K562 (cell line): Measurements from ENCODE around the gene SORCS2. TPM values are rescaled to one million over a fixed set of nuclear protein-coding genes. Genes with fewer than 3 reads are reported as not detected.

Source experiments
- ATAC-seq: fragments of 200-7000 bp; cut with Tn5 transposase; 3 replicates; pipeline ENCODE4 v1.9.1; 2020; ENCODE audit warnings: moderate library complexity
- BruUV-seq: library from RNA; stranded (reverse); fragments of 400-500 nt; replicated peaks from 2 replicates; lab custom pipeline; 2021; lab: Mats Ljungman, UMichigan
- CTCF ChIA-PET: fragments of 300-600 bp; formaldehyde crosslinking; extraction: SDS; loops from one replicate; lab custom pipeline; 2021; ENCODE audit warnings: low intra/inter-chr PET ratio; lab: Yijun Ruan, JAX
- POLR2A ChIA-PET: fragments of 300-600, 350-650 bp; sonication (Branson Sonifier 250); formaldehyde crosslinking; extraction: SDS; loops from one replicate; lab custom pipeline; 2021; ENCODE audit warnings: antibody characterized with exemption, inconsistent platforms; lab: Yijun Ruan, JAX
- DNase-seq, 4 experiments: peaks; one replicate each; pipeline versions ENCODE4 v3.0.0 to v3.0.0-alpha.2; 2011 to 2018; ENCODE audit warnings: low spot score in 3 of 4, mixed read lengths in 3 of 4; ENCODE audit errors: extremely low read depth in 1 of 4
- FAIRE-seq: peaks from 2 replicates; lab custom pipeline; 2011; peaks lifted over from hg19 to GRCh38; lab: Jason Lieb, UNC
- H2AFZ ChIP-seq: 2 replicates; pipeline ENCODE4 v1.6.0; 2011; ENCODE audit warnings: low read depth, low read length, control low read depth, inconsistent platforms
- H3K27ac ChIP-seq: fragments of 200-600 bp; 3 replicates; pipeline ENCODE4 v1.8.0; 2011; ENCODE audit warnings: low read depth, mild to moderate bottlenecking, control low read depth, inconsistent platforms, low read length, moderate library complexity, mixed read lengths; ENCODE audit errors: extremely low read depth
- H3K27me3 ChIP-seq, 2 experiments: fragments of 300-600 bp in 1 of 2; 2 replicates in 1 of 2; 3 replicates in 1 of 2; pipeline versions ENCODE4 v1.6.0 to v1.8.0; 2011; ENCODE audit warnings: inconsistent platforms in 2 of 2, low read length in 2 of 2, mild to moderate bottlenecking in 1 of 2, mixed read lengths in 1 of 2, moderate library complexity in 1 of 2; ENCODE audit not compliant: control insufficient read depth in 2 of 2, insufficient read depth in 2 of 2
- H3K36me3 ChIP-seq: fragments of 300-600 bp; 3 replicates; pipeline ENCODE4 v1.8.0; 2011; ENCODE audit warnings: mild to moderate bottlenecking, low read length, inconsistent platforms; ENCODE audit not compliant: control insufficient read depth, insufficient read depth
- H3K4me1 ChIP-seq, 2 experiments: fragments of 200-600 bp in 1 of 2; replicated peaks in 1 of 2; 2 replicates in 1 of 2; 3 replicates in 1 of 2; pipeline versions ENCODE4 v1.5.1 to v1.8.0; 2011; ENCODE audit warnings: inconsistent platforms in 2 of 2, low read length in 2 of 2, mild to moderate bottlenecking in 1 of 2, mixed read lengths in 1 of 2, moderate library complexity in 1 of 2; ENCODE audit not compliant: control insufficient read depth in 2 of 2, insufficient read depth in 2 of 2
- H3K4me2 ChIP-seq: 2 replicates; pipeline ENCODE4 v1.6.1; 2011; ENCODE audit warnings: low read length, control low read depth, inconsistent platforms, mixed read lengths; ENCODE audit not compliant: insufficient read depth
- H3K4me3 ChIP-seq: fragments of 200-600 bp; sonication (generic), shearing (Covaris generic); 2 replicates; pipeline ENCODE4 v1.5.1; 2016; ENCODE audit warnings: control low read depth, inconsistent platforms
- H3K79me2 ChIP-seq: fragments of 200-600 bp; 3 replicates; pipeline ENCODE4 v1.8.0; 2011; ENCODE audit warnings: low read length, inconsistent platforms; ENCODE audit not compliant: control insufficient read depth, insufficient read depth
- H3K9ac ChIP-seq, 2 experiments: 2 replicates each; pipeline versions ENCODE4 v1.6.0 to v1.6.1; 2011; ENCODE audit warnings: low read depth in 2 of 2, low read length in 2 of 2, control low read depth in 1 of 2, inconsistent platforms in 1 of 2, mild to moderate bottlenecking in 1 of 2, mixed read lengths in 1 of 2; ENCODE audit not compliant: insufficient read depth in 1 of 2
- H3K9me1 ChIP-seq: one replicate; pipeline ENCODE4 v1.6.0; 2011; ENCODE audit warnings: inconsistent platforms, mild to moderate bottlenecking, low read length, moderate library complexity; ENCODE audit not compliant: control insufficient read depth, insufficient read depth
- H3K9me3 ChIP-seq: replicated peaks from 2 replicates; pipeline ENCODE4 v1.5.1; 2011; ENCODE audit warnings: low read depth, low read length, inconsistent platforms; ENCODE audit not compliant: control insufficient read depth, insufficient read depth
- H4K20me1 ChIP-seq: replicated peaks from 2 replicates; pipeline ENCODE4 v1.6.1; 2011; ENCODE audit warnings: low read length, inconsistent platforms, mixed read lengths; ENCODE audit not compliant: control insufficient read depth, insufficient read depth
- BMI1 ChIP-seq: fragments of 150-350 bp; IDR thresholded peaks from 2 replicates; pipeline ENCODE4 v1.6.1; 2014; ENCODE audit warnings: low read length
- ETS2 ChIP-seq: IDR thresholded peaks from 2 replicates; pipeline ENCODE4 v1.6.1; 2016; ENCODE audit warnings: borderline replicate concordance, missing genetic modification characterization, mild to moderate bottlenecking, moderate library complexity, missing compliant biosample characterization; ENCODE audit not compliant: poor library complexity, severe bottlenecking
- GATAD2A ChIP-seq: fragments of 450-650 bp; IDR thresholded peaks from 2 replicates; pipeline ENCODE4 v1.6.1; 2017
- HCFC1 ChIP-seq: IDR thresholded peaks from 2 replicates; pipeline ENCODE4 v1.6.1; 2012; ENCODE audit warnings: low read depth, low read length, improper control_type of control experiment
- PHF8 ChIP-seq: fragments of 200-600 bp; sonication (generic); IDR thresholded peaks from 2 replicates; pipeline ENCODE4 v1.6.1; 2012; ENCODE audit warnings: mixed run types, mild to moderate bottlenecking, inconsistent platforms, low read length, moderate library complexity, borderline replicate concordance
- RBBP5 ChIP-seq: fragments of 200-600 bp; sonication (generic); IDR thresholded peaks from 2 replicates; pipeline ENCODE4 v1.6.1; 2012; ENCODE audit warnings: borderline replicate concordance, mild to moderate bottlenecking, low read length, control low read depth, inconsistent platforms; ENCODE audit not compliant: insufficient read depth, poor library complexity, severe bottlenecking
- SAFB2 ChIP-seq: fragments of 200-400 bp; formaldehyde crosslinking; IDR thresholded peaks from 2 replicates; pipeline ENCODE4 v1.6.1; 2018; ENCODE audit warnings: borderline replicate concordance, low read length, low read depth, moderate library complexity; ENCODE audit not compliant: severe bottlenecking
- ZC3H11A ChIP-seq: IDR thresholded peaks from 2 replicates; pipeline ENCODE4 v1.6.1; 2012; ENCODE audit warnings: low read depth, low read length, improper control_type of control experiment
- ZKSCAN8 ChIP-seq: fragments of 200-800 bp; sonication (Bioruptor generic); IDR thresholded peaks from 2 replicates; pipeline ENCODE4 v1.6.1; 2016; ENCODE audit warnings: missing genetic modification characterization, missing compliant biosample characterization
- ZNF75A ChIP-seq: fragments of 450-650 bp; formaldehyde crosslinking; IDR thresholded peaks from 2 replicates; pipeline ENCODE4 v1.4.0; 2020; ENCODE audit warnings: mild to moderate bottlenecking
- WGBS: fragments of 100-300 bp; shearing (Covaris generic); methylation state at CpG from one replicate; pipeline ENCODE4 v1.1.6; 2016; ENCODE audit warnings: low coverage, mixed read lengths; ENCODE audit not compliant: insufficient coverage; ENCODE audit errors: missing lambda C conversion rate; 5-methylcytosine and 5-hydroxymethylcytosine counted together
- in situ Hi-C: fragments of 300-500 bp; cut with MboI; formaldehyde crosslinking; loops from 4 replicates; pipeline ENCODE4 v1.15.0; 2018; ENCODE audit warnings: inconsistent platforms, mixed read lengths
- intact Hi-C: fragments of 100-400 bp; cut with micrococcal nuclease; formaldehyde crosslinking; loops from 2 replicates; pipeline ENCODE4 v1.14.2; 2022
- polyA plus RNA-seq, 8 experiments: library from polyadenylated mRNA; depleted of rRNA in 4 of 8; stranded (reverse) in 5 of 8; unstranded in 3 of 8; fragments of >200 nt; fragmentation: Nextera tagmentation in 2 of 8; fragmentation: Illumina TruSeq in 1 of 8; extraction: Ambion mirVana in 2 of 8; extraction: Trizol in 1 of 8; gene quantifications; 2 replicates each; pipeline versions ENCODE4 v1.2.1 to v1.2.3, GENCODE V29; 2011 to 2014; ENCODE audit warnings: inconsistent platforms in 1 of 8, missing spikeins in 1 of 8
- total RNA-seq, 7 experiments: library from RNA; depleted of rRNA in 6 of 7; stranded (reverse); fragments of >200 nt in 6 of 7; fragmentation: Illumina TruSeq in 2 of 7; extraction: Trizol in 2 of 7; gene quantifications; 2 replicates each; pipeline versions ENCODE4 v1.2.1 to v1.2.3, GENCODE V29; 2011 to 2021; ENCODE audit warnings: low replicate concordance in 1 of 7
- TF ChIP-seq, protein P1 (sequence below), 3 experiments: IDR thresholded peaks in 2 of 3; conservative IDR thresholded peaks in 1 of 3; 2 replicates each; pipeline ENCODE4 v1.5.1; 2011 to 2012; ENCODE audit warnings: low read length in 3 of 3, mild to moderate bottlenecking in 3 of 3, control low read depth in 2 of 3, improper control_type of control experiment in 1 of 3, inconsistent platforms in 1 of 3, low read depth in 1 of 3, mixed read lengths in 1 of 3, moderate library complexity in 1 of 3; ENCODE audit not compliant: insufficient read depth in 2 of 3

The SORCS2 gene
- total and polyA plus RNA-seq, 9 of the 15 experiments (the other 6 are each of a cell fraction or from before 2014, with no cell fraction given) = not detected

- TF ChIP-seq RBBP5 = no peak
- no peak for TF ChIP-seq GATAD2A
- no peak for TF ChIP-seq BMI1
- TF ChIP-seq ZKSCAN8 (CRISPR knock-in tag) = no peak
- no peak for TF ChIP-seq SAFB2
- TF ChIP-seq HCFC1 = no peak
- TF ChIP-seq, protein P1, sequence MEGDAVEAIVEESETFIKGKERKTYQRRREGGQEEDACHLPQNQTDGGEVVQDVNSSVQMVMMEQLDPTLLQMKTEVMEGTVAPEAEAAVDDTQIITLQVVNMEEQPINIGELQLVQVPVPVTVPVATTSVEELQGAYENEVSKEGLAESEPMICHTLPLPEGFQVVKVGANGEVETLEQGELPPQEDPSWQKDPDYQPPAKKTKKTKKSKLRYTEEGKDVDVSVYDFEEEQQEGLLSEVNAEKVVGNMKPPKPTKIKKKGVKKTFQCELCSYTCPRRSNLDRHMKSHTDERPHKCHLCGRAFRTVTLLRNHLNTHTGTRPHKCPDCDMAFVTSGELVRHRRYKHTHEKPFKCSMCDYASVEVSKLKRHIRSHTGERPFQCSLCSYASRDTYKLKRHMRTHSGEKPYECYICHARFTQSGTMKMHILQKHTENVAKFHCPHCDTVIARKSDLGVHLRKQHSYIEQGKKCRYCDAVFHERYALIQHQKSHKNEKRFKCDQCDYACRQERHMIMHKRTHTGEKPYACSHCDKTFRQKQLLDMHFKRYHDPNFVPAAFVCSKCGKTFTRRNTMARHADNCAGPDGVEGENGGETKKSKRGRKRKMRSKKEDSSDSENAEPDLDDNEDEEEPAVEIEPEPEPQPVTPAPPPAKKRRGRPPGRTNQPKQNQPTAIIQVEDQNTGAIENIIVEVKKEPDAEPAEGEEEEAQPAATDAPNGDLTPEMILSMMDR (IDR thresholded peaks at IDR 0.05 in 2 of 3, conservative IDR thresholded peaks at IDR 0.05 in 1 of 3; ENCODE audit: insufficient read depth in 2 of 3, low read depth in 1 of 3, low read length in 3 of 3) = peak; percentile 34 to 71 (median 49)
- no peak for TF ChIP-seq ZC3H11A
- TF ChIP-seq, all 486 proteins: peak for 8
Measured at GRCh38 chr4:7156761-7157488, 35.4 kb upstream of the SORCS2 start (continued).

- Histone ChIP-seq H3K36me3 (no peaks in the 10 kb centered on the region), H3K79me2 (no peaks in the 10 kb centered on the region), H3K9me1 (no peaks in the 10 kb centered on the region), H3K4me2 (no peak overlapping the region), H3K27ac (no peak overlapping the region), H3K9me3 (no peaks in the 10 kb centered on the region), H3K27me3 (peaks cover 41 to 74% of the 10 kb centered on the region in 2 experiments), H3K4me3 (no peak overlapping the region), H2AFZ (no peak overlapping the region), H4K20me1 (no peaks in the 10 kb centered on the region), H3K4me1 (peaks cover 14 to 15% of the 10 kb centered on the region in 2 experiments; a peak in 3 of 5 replicates), H3K9ac (no peak overlapping the region)
- no peak for ATAC-seq
- no TSS peak for BruUV-seq
- CTCF ChIA-PET = no interaction called here
- intact Hi-C loops (no loop called here), in situ Hi-C loops (no loop called here)
- DNase-seq = no peak
- WGBS = 15% methylated on average over 8 of the region's 8 CpGs
- no peak for FAIRE-seq
- POLR2A ChIA-PET = interaction anchor here (0.6 to 1.5 kb wide), 2 partner anchors 9 to 16 kb away, joined by 4 read pairs; no protein-coding TSS in a partner anchor
- TF ChIP-seq ZNF75A (CRISPR knock-in tag) = no peak
- no peak for TF ChIP-seq ETS2 (tag)
- TF ChIP-seq PHF8 = no peak
Measured at GRCh38 chr4:7157666-7158065, 34.7 kb upstream of the SORCS2 start.
